B cell (primary cell): ENCODE results near the gene DENND1A. TPM values are rescaled to one million over a fixed set of nuclear protein-coding genes. Genes with fewer than 3 reads are reported as not detected.

ENCODE experiments used
- ATAC-seq: fragments of 200-7000 bp; cut with Tn5 transposase; one replicate; pipeline ENCODE4 v1.10.0; 2021; ENCODE audit warnings: low read depth, mild to moderate bottlenecking, moderate number of reproducible peaks, moderate library complexity
- CTCF ChIA-PET: fragments of 350-600 bp; sonication (Branson Sonifier 250); formaldehyde crosslinking; loops from one replicate; lab custom pipeline; 2021; ENCODE audit warnings: antibody characterized with exemption, inconsistent platforms; lab: Charles Lee
- POLR2A ChIA-PET: fragments of 350-600 bp; sonication (Branson Sonifier 250); formaldehyde crosslinking; loops from one replicate; lab custom pipeline; 2021; ENCODE audit warnings: antibody characterized with exemption; lab: Charles Lee
- DNase-seq: peaks from one replicate; pipeline ENCODE4 v3.0.0; 2013
- H2AFZ ChIP-seq: 2 replicates; pipeline ENCODE4 v1.6.1; 2012; ENCODE audit warnings: mild to moderate bottlenecking, low read depth, low read length; ENCODE audit not compliant: insufficient read depth, poor library complexity, severe bottlenecking
- H3K27ac ChIP-seq, 2 donors: 1 replicate in 1 of 2; 2 replicates in 1 of 2; pipeline ENCODE4 v1.5.1; 2012 to 2013; ENCODE audit warnings: low read length in 2 of 2, mild to moderate bottlenecking in 2 of 2, moderate library complexity in 1 of 2
- H3K27me3 ChIP-seq, 4 experiments: fragments of 200-600 bp in 1 of 4; sonication (generic) in 1 of 4; replicated peaks in 1 of 4; 1 replicate in 2 of 4; 2 replicates in 2 of 4; pipeline versions ENCODE4 v1.6.1 to v1.7.0; 2013 to 2016; ENCODE audit warnings: low read length in 3 of 4, mild to moderate bottlenecking in 2 of 4, mixed read lengths in 1 of 4, moderate library complexity in 1 of 4; ENCODE audit not compliant: insufficient read depth in 4 of 4, control insufficient read depth in 3 of 4; ENCODE audit errors: control extremely low read depth in 1 of 4
- H3K36me3 ChIP-seq, 2 experiments: replicated peaks in 1 of 2; 1 replicate in 1 of 2; 2 replicates in 1 of 2; pipeline versions ENCODE4 v1.6.1 to v1.7.1; 2013; ENCODE audit warnings: low read length in 1 of 2; ENCODE audit not compliant: insufficient read depth in 2 of 2, control insufficient read depth in 1 of 2; ENCODE audit errors: control extremely low read depth in 1 of 2, extremely low read depth in 1 of 2
- H3K4me1 ChIP-seq, 2 donors: fragments of 200-600 bp in 1 of 2; sonication (generic) in 1 of 2; 1 replicate in 1 of 2; 2 replicates in 1 of 2; pipeline versions ENCODE4 v1.5.1 to v1.6.1; 2013 to 2017; ENCODE audit warnings: low read length in 2 of 2; ENCODE audit not compliant: control insufficient read depth in 2 of 2, insufficient read depth in 2 of 2
- H3K4me2 ChIP-seq: replicated peaks from 2 replicates; pipeline ENCODE3; 2012; ENCODE audit warnings: mild to moderate bottlenecking, low read depth, low read length; ENCODE audit not compliant: poor library complexity, severe bottlenecking
- H3K4me3 ChIP-seq, 5 experiments: fragments of 200-600 bp in 1 of 5; sonication (generic) in 1 of 5; 1 replicate in 3 of 5; 2 replicates in 2 of 5; pipeline versions ENCODE4 v1.5.1 to v1.7.0; 2011 to 2016; ENCODE audit warnings: low read length in 4 of 5, mild to moderate bottlenecking in 4 of 5, low read depth in 2 of 5, control low read depth in 1 of 5, moderate library complexity in 1 of 5; ENCODE audit not compliant: insufficient read depth in 1 of 5; ENCODE audit errors: control extremely low read depth in 1 of 5, extremely low read depth in 1 of 5
- H3K79me2 ChIP-seq: fragments of 200-600 bp; sonication (generic); one replicate; pipeline ENCODE4 v1.6.0; 2016; ENCODE audit warnings: low read length; ENCODE audit not compliant: control insufficient read depth, insufficient read depth
- H3K9ac ChIP-seq: fragments of 200-600 bp; sonication (generic); 2 replicates; pipeline ENCODE4 v1.6.1; 2017; ENCODE audit warnings: mild to moderate bottlenecking, low read length, moderate library complexity
- H3K9me3 ChIP-seq, 3 donors: one replicate each; pipeline versions ENCODE4 v1.6.1 to v1.7.1; 2013; ENCODE audit warnings: low read length in 2 of 3; ENCODE audit not compliant: control insufficient read depth in 2 of 3, insufficient read depth in 1 of 3; ENCODE audit errors: control extremely low read depth in 1 of 3
- H4K20me1 ChIP-seq: 2 replicates; pipeline ENCODE4 v1.6.0; 2012; ENCODE audit warnings: mild to moderate bottlenecking, low read length; ENCODE audit not compliant: insufficient read depth, control insufficient read depth, poor library complexity, severe bottlenecking
- H3K27ac Mint-ChIP-seq: one replicate; pipeline ENCODE4 v1.8.0; 2021; ENCODE audit warnings: mixed read lengths
- H3K27me3 Mint-ChIP-seq: one replicate; pipeline ENCODE4 v1.8.0; 2021; ENCODE audit warnings: mixed read lengths
- H3K4me1 Mint-ChIP-seq: one replicate; pipeline ENCODE4 v1.8.0; 2021; ENCODE audit warnings: mixed read lengths
- H3K4me3 Mint-ChIP-seq: one replicate; pipeline ENCODE4 v1.8.0; 2021; ENCODE audit warnings: mixed read lengths
- H3K9me3 Mint-ChIP-seq: one replicate; pipeline ENCODE4 v1.8.0; 2022; ENCODE audit warnings: mixed read lengths; ENCODE audit not compliant: insufficient read depth
- EZH2 ChIP-seq: IDR thresholded peaks from 2 replicates; pipeline ENCODE4 v1.6.1; 2012; ENCODE audit warnings: borderline replicate concordance, low read depth, mild to moderate bottlenecking, moderate library complexity, low read length; ENCODE audit not compliant: insufficient read depth, poor library complexity, severe bottlenecking
- WGBS: methylation state at CpG from one replicate; pipeline ENCODE4 v1.1.5; 2013; ENCODE audit warnings: missing lambda C conversion rate; ENCODE audit not compliant: insufficient coverage; 5-methylcytosine and 5-hydroxymethylcytosine counted together
- intact Hi-C: fragments of 100-400 bp; cut with micrococcal nuclease; formaldehyde crosslinking; loops from one replicate; pipeline ENCODE4 v1.10.0; 2022
- polyA plus RNA-seq: library from polyadenylated mRNA; depleted of rRNA; stranded (reverse); fragments of >200 nt; gene quantifications from 2 replicates; pipeline ENCODE4 v1.2.3, GENCODE V29; 2012
- total RNA-seq, 2 donors: library from RNA; stranded (reverse); fragments of 120-200 nt in 1 of 2; gene quantifications; 1 replicate in 1 of 2; 2 replicates in 1 of 2; pipeline versions ENCODE4 v1.2.3 to v1.2.4, GENCODE V29; 2013 to 2022
- TF ChIP-seq, protein P1 (sequence below): fragments of 200-600 bp; IDR thresholded peaks from one replicate; pipeline ENCODE4 v1.8.0; 2022; ENCODE audit warnings: antibody characterized with exemption, mild to moderate bottlenecking

Gene DENND1A
- total and polyA plus RNA-seq, 2 donors (not counting 1 experiment from before 2014, with no cell fraction given), result 10.8 to 26.0 TPM

DNA sequence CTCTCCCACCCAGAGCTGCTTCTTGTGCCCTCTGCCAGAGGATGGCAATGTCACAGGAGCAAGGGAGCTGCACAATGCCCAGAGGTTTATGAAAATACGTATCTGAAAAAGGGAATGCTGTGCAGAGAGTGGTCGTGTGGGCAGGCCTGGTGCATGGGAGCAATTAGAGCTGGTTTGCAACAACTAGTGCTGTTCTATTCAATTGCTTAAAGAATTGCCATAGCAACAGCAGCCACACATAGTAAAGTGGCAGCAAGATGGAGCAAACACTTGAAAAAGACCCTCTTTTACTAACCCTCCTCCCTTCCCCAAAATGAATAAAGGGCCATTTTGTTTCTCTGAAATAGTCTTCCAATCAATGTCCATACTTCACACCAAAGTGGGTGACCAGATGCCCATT is 407.7 kb downstream of the DENND1A start:
- no peak for DNase-seq
- WGBS, result 96% methylated on average over 2 of the region's 2 CpGs

DNA sequence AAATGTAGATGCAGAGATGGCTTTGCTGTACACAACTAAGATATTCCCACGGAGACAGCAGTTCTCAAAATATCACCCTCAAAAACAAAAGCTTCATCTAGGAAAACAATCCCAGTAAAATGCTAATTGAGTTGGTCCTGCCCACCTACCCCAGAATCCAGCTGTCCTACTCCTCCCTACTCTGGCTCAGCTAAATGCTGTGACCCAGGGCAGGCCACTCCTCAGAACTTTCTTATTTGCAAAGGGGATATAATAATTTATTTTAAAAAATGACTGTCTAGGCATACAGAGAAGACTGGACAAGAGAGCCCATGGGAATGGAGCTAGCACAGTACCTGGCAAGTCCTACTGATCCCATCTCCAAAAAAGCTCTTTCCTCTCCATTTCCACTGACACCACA is 411.6 kb downstream of the DENND1A start:
- intact Hi-C loops, result no loop called here
- Mint-ChIP-seq H3K27me3 (no peaks in the 10 kb centered on the region), H3K4me1 (no peaks in the 10 kb centered on the region), H3K4me3 (no peak overlapping the region), H3K27ac (no peak overlapping the region), H3K9me3 (no peaks in the 10 kb centered on the region)
- no peak overlapping the region for H3K9ac ChIP-seq
- H3K79me2 ChIP-seq, result no peaks in the 10 kb centered on the region
- H3K4me3 ChIP-seq, result no peak overlapping the region
- TF ChIP-seq EZH2, result no peak
- TF ChIP-seq, protein P1, sequence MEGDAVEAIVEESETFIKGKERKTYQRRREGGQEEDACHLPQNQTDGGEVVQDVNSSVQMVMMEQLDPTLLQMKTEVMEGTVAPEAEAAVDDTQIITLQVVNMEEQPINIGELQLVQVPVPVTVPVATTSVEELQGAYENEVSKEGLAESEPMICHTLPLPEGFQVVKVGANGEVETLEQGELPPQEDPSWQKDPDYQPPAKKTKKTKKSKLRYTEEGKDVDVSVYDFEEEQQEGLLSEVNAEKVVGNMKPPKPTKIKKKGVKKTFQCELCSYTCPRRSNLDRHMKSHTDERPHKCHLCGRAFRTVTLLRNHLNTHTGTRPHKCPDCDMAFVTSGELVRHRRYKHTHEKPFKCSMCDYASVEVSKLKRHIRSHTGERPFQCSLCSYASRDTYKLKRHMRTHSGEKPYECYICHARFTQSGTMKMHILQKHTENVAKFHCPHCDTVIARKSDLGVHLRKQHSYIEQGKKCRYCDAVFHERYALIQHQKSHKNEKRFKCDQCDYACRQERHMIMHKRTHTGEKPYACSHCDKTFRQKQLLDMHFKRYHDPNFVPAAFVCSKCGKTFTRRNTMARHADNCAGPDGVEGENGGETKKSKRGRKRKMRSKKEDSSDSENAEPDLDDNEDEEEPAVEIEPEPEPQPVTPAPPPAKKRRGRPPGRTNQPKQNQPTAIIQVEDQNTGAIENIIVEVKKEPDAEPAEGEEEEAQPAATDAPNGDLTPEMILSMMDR, result no peak
- H4K20me1 ChIP-seq, result no peaks in the 10 kb centered on the region
- no peaks in the 10 kb centered on the region for H3K9me3 ChIP-seq
- ChIA-PET POLR2A (no interaction called here), CTCF (no interaction called here)
- no peak overlapping the region for H3K27ac ChIP-seq
- H3K36me3 ChIP-seq, result no peaks in the 10 kb centered on the region
- ATAC-seq (no peak), DNase-seq (no peak)
- no peak overlapping the region for H3K4me2 ChIP-seq
- no peak overlapping the region for H2AFZ ChIP-seq
- WGBS, result no CpG with 5 or more reads among the region's 1 CpG
- no peaks in the 10 kb centered on the region for H3K27me3 ChIP-seq
- H3K4me1 ChIP-seq, result no peaks in the 10 kb centered on the region

More for the DNA sequence above, 407.7 kb downstream of the DENND1A start:
- Histone ChIP-seq H3K27me3 (no peaks in the 10 kb centered on the region), H3K9ac (no peak overlapping the region), H3K4me2 (no peak overlapping the region), H2AFZ (no peak overlapping the region), H3K36me3 (no peaks in the 10 kb centered on the region), H4K20me1 (no peaks in the 10 kb centered on the region), H3K4me1 (no peaks in the 10 kb centered on the region), H3K27ac (no peak overlapping the region), H3K79me2 (no peaks in the 10 kb centered on the region), H3K4me3 (no peak overlapping the region), H3K9me3 (no peaks in the 10 kb centered on the region)
- no peak for ATAC-seq
- no peak overlapping the region for H3K4me3 Mint-ChIP-seq
- ChIA-PET POLR2A (no interaction called here), CTCF (no interaction called here)
- no peak overlapping the region for H3K27ac Mint-ChIP-seq
- intact Hi-C loops, result no loop called here
- H3K27me3 Mint-ChIP-seq, result no peaks in the 10 kb centered on the region
- no peaks in the 10 kb centered on the region for H3K9me3 Mint-ChIP-seq
- H3K4me1 Mint-ChIP-seq, result no peaks in the 10 kb centered on the region
- TF ChIP-seq, protein P1, result no peak
- TF ChIP-seq EZH2, result no peak
